Progenitor cell of endocrine pancreas (in vitro differentiated cells): ENCODE results near the gene OGFOD2. TPM values are rescaled to one million over a fixed set of nuclear protein-coding genes. Genes with fewer than 3 reads are reported as not detected.

ENCODE experiments used
- DNase-seq: peaks from one replicate; pipeline ENCODE4 v3.0.0; 2021; ENCODE audit warnings: low spot score; ENCODE audit not compliant: unreplicated experiment
- H3K27ac Mint-ChIP-seq: 2 replicates; pipeline ENCODE4 v1.8.0; 2021; ENCODE audit warnings: mild to moderate bottlenecking, moderate library complexity, mixed read lengths
- H3K27me3 Mint-ChIP-seq: 2 replicates; pipeline ENCODE4 v1.8.0; 2021; ENCODE audit warnings: mixed read lengths
- H3K36me3 Mint-ChIP-seq: 2 replicates; pipeline ENCODE4 v1.8.0; 2022; ENCODE audit warnings: mixed read lengths; ENCODE audit not compliant: insufficient read depth
- H3K4me1 Mint-ChIP-seq: 2 replicates; pipeline ENCODE4 v1.8.0; 2021; ENCODE audit warnings: low read depth, mixed read lengths
- H3K4me3 Mint-ChIP-seq: 2 replicates; pipeline ENCODE4 v1.8.0; 2021; ENCODE audit warnings: low read depth, mild to moderate bottlenecking, moderate library complexity, mixed read lengths
- H3K9me3 Mint-ChIP-seq: 2 replicates; pipeline ENCODE4 v1.8.0; 2021; ENCODE audit warnings: low read depth, mixed read lengths
- CTCF ChIP-seq: fragments of 200-600 bp; sonication (generic); IDR thresholded peaks from one replicate; pipeline ENCODE4 v1.5.0; 2021; ENCODE audit warnings: antibody characterized with exemption, mild to moderate bottlenecking; ENCODE audit not compliant: unreplicated experiment
- total RNA-seq: library from RNA; stranded (reverse); gene quantifications from 2 replicates; pipeline ENCODE4 v1.2.1, GENCODE V29; 2021

OGFOD2 gene
- total RNA-seq, 1 donor from 2014 or later, result 16.1 TPM

GRCh38 chr12:122966743-122967550 is 8.1 kb upstream of the OGFOD2 start:
- no peak overlapping the region for H3K27ac Mint-ChIP-seq
- H3K4me1 Mint-ChIP-seq, result peaks cover 1% of the 10 kb centered on the region
- peaks cover 5% of the 10 kb centered on the region for H3K27me3 Mint-ChIP-seq
- peak overlapping the region; percentile 30 for H3K4me3 Mint-ChIP-seq
- H3K9me3 Mint-ChIP-seq, result no peaks in the 10 kb centered on the region
- H3K36me3 Mint-ChIP-seq, result no peaks in the 10 kb centered on the region
- no peak for DNase-seq
- TF ChIP-seq CTCF, result no peak

GRCh38 chr12:122968104-122968503 is 6.9 kb upstream of the OGFOD2 start:
- Mint-ChIP-seq H3K27ac (no peak overlapping the region), H3K27me3 (peaks cover 5% of the 10 kb centered on the region), H3K9me3 (no peaks in the 10 kb centered on the region), H3K4me3 (no peak overlapping the region), H3K4me1 (peaks cover 1% of the 10 kb centered on the region), H3K36me3 (no peaks in the 10 kb centered on the region)
- TF ChIP-seq CTCF, result no peak
- DNase-seq, result no peak

GRCh38 chr12:122969676-122970075 is 5.4 kb upstream of the OGFOD2 start:
- Mint-ChIP-seq H3K27ac (no peak overlapping the region), H3K4me3 (no peak overlapping the region), H3K27me3 (peaks cover 3% of the 10 kb centered on the region), H3K36me3 (no peaks in the 10 kb centered on the region), H3K9me3 (no peaks in the 10 kb centered on the region), H3K4me1 (peaks cover 5% of the 10 kb centered on the region)
- DNase-seq, result no peak
- TF ChIP-seq CTCF, result no peak

- peak; percentile 97 for DNase-seq
- Mint-ChIP-seq H3K27ac (peak overlapping the region; percentile 99), H3K27me3 (no peaks in the 10 kb centered on the region), H3K9me3 (no peaks in the 10 kb centered on the region), H3K36me3 (no peaks in the 10 kb centered on the region), H3K4me3 (peak overlapping the region; percentile 97), H3K4me1 (peaks cover 12% of the 10 kb centered on the region)
- TF ChIP-seq CTCF, result no peak
These were observed 661 bp upstream of the OGFOD2 start for GRCh38 chr12:122974274-122974891.

- Mint-ChIP-seq H3K9me3 (no peaks in the 10 kb centered on the region), H3K27me3 (no peaks in the 10 kb centered on the region), H3K4me1 (peaks cover 16% of the 10 kb centered on the region), H3K4me3 (peak overlapping the region; percentile 97), H3K36me3 (no peaks in the 10 kb centered on the region), H3K27ac (peak overlapping the region; percentile 99)
- no peak for DNase-seq
- TF ChIP-seq CTCF, result no peak
These were observed 975 bp downstream of the OGFOD2 start for GRCh38 chr12:122975790-122976647.
